ENCODE measurements around the gene GINS2.

GINS2 gene

DNA sequence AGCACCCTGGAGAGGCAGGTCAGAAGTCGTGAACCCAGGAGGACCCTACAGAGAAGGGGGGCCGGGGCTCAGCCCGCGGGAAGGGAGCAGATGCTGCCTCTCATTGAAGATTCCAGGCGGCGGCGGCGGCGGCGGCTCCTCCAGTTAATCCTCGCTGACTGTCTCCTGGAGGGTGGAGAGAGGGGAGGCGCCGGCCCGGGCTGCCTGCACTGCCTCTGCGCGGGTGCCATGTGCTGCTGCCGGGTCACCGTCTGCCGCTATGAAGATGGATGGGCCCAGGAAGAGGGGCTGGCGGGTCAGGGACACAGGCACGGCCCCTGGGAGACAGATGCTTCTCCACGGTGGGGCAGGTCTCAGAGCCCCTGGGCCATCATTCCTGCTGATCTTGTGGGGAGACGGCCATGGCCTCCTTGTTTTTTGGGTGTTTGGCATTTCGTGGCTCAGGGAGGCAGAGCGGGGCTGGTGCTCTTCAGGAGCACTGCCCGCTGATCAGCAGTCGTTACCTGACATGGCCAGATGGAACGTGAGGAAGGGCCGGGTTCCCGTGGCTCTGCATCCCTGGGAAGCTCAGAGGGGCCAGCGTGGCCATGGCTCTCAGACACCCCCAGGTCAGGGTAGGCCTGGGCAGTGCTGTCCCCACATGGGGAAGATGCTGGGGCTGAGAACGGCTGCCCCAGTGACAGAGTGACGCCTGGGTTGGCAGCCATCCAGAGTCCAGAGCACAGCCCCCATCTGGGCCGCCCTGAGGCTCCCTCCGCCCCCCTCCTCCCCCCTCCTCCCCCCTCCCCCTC lies 36.1 kb downstream of the GINS2 start:
- peak; percentile 43 for DNase-seq

- no peak for DNase-seq
These were observed 36.9 kb downstream of the GINS2 start for GRCh38 chr16:85651629-85652430.

- DNase-seq = peak; percentile 20
These were observed 37.7 kb downstream of the GINS2 start for GRCh38 chr16:85650844-85651628.

GRCh38 chr16:85650135-85650843 lies 38.5 kb downstream of the GINS2 start:
- DNase-seq = no peak

DNA sequence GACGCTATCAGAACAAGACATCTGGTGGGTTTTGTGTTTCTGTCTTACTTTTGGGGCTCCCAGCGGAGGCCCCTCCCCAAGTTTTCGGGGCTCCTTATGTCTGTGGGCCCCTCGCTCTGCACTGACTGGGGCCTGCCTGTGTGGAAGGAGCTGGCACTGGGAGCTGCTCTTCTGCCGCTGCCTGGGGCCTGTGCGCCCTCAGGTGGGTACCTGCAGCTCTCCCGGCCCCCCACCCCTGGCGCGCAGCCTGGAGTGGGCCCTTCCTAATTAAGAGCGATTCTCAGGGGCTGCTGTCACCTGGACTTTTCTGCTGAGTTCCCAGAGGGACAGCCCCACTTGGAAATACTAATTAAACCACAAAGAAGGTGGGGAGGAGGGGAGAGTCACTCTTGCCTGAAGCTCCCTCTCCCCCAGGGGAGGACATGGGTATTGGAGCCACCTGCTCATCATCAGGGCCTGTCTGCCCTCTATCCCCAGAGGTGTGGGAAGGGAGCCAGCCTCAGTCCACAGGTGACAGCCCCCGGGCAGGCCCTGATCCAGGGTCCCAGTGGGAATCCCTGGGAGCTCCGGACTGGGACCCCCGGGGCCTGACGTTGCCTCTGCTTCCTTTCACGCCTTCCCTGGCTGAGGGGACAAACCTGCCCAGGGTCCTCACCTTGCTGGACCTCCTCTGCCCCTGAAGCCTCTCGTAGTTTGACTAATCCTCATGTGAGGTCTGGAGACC lies 39.2 kb downstream of the GINS2 start:
- DNase-seq = no peak

GRCh38 chr16:85648805-85649204 lies 39.9 kb downstream of the GINS2 start:
- no peak for DNase-seq

DNA sequence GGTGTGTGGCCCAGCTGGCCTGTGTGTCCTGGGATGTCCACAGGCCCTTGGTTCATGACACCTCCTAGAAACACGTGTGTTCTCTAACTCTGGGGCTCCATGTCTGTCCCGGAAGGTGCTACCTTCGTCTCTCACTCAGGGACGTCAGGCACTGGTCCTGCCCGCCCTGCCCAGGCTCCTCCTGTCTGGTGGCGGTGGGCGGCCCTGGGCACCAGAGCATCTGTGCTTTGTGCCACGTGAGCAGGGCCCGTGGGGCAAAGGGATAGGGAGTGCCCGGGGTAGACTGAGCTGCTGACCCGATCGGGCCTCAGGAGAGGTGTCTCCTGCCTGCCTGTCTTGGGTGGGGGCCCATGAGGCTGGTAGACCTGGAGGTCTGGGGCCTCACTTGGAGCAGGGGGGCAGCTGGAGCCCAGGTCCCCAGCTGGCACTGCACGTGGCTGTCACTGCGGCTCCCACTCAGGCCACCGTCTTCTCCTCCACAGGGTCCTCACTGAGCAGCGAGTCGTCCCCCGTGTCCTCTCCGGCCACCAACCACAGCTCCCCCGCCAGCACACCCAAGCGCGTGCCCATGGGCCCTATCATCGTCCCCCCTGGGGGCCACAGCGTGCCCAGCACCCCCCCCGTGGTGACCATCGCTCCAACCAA lies 40.6 kb downstream of the GINS2 start:
- no peak for DNase-seq

DNA sequence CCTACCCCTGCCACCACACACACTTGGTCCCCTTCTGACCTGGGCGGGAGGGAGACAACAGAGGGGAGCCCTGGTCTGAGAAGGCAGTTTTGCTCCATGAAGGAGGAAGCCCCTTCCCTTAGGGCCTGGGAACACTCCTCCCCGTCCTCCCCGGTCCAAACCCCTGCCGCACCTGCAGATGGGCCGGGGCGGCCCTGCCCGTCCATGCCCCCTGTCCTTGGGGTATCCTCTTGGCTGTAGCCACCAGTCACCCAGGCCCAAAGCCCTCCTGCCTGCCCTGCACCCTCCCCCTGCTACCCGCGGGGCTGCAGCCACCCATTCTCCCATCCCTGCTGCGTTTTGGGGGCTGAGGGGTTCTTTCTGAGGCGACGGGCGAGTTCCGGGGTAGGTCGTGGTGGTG lies 41.8 kb downstream of the GINS2 start:
- no peak for DNase-seq

DNA sequence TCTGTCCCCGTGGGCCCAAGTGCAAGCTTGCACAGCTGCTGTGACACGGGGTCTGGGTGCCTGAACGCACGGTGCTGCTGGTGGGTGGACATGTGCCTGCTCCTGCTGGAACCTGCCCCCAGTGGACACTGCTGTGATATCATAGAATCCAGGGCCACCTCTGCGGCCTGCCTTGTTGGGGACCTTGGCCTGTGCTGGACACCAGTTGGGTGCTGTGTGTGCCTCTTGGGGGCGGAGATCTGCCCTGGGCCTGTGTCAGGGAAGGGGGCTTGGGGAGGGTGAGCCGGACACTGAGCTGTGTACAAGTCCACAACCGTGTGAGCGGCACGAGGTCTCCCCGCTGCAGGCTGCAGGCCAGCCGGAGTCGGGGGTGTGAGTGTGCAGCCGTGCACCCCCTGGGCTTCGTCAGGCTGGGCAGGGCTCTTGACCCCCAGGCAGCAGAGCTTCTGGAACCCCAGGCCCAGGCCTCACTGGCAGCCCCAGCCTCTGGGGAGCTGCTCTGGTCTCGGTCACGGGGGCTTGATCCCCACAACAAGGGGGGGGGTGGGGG lies 42.3 kb downstream of the GINS2 start:
- DNase-seq = no peak

- no peak for DNase-seq
These were observed 43.6 kb downstream of the GINS2 start for GRCh38 chr16:85645021-85645589.

DNA sequence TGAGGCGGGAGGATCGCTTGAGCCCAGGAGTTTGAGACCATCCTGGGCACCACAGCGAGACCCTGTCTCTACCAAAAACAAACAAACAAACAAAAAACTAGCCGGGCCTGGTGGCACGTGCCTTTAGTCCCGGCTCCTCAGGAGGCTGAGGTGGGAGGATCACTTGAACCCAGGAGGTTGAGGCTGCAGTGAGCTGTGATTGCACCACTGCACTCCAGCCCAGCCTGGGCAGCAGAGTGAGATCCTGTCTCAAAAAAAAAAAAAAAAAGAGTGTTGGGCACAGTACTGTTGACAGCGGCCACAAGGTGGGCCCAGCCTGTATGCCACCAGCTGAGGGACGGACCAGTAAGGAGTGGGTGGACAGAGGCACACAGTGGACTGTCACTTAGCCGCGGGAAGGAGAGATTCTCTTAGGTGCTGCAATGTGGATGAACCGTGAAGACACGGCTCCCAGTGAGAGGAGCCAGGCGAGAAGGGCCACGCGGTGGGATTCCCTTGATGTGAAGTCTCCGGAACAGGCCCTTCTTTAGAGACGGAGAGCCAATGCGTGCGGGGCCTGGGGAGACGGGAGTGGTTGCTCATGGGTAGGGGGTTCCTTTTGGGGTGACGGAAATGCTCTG lies 44.6 kb downstream of the GINS2 start:
- DNase-seq = no peak

- DNase-seq = no peak
These were observed 45.1 kb downstream of the GINS2 start for GRCh38 chr16:85643631-85644030.

DNA sequence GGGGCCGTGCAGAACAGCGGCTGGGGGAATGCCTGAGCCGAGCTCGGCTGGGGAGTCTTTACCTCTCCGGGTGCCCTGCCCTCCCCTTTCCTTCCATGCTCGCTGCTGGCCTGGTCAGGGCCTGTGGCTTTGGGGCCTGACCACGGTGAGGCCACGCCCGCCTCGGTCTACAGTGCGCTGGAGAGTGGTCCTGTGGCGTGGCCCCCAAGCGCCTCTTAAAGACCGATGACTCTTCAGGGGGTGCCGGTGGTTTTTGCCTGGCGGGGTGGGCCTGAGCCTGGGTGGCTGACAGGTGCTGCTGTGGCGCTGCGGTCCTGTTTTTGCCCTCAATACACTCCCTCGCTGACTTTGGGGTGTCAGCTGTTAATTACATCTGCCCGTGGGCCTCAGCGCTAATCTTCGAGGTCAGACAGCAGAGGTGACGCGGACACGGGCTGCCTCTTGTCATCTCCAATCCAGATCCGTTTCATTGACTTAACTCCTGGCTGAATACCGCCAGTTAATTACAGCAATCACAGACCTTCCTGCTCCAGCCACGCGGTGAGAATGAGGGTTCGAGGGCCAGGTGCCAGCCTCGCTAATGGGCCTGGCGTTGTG lies 45.9 kb downstream of the GINS2 start:
- DNase-seq = no peak

DNA sequence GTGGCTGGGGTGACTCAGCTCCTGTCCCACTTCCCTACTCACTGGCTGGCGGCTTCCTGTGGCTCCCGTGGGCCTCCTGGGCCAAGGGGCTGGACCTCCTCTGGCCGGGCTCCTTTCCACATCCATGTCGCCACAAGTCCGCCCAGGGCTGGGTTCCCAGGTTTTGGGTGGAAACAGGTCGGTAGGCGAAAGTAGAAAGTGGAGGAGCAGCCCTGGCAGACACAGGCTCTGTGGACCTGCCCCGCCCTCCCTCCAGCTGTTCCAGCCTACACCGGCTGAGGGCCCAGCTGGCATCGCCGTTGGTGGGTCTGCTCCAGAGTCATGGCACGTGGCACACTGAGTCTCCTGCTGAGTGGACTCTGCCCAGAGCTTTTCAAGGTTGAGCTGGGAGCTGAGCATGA lies 47.0 kb downstream of the GINS2 start:
- no peak for DNase-seq

- no peak for DNase-seq
These were observed 47.4 kb downstream of the GINS2 start for GRCh38 chr16:85641305-85641704.

DNA sequence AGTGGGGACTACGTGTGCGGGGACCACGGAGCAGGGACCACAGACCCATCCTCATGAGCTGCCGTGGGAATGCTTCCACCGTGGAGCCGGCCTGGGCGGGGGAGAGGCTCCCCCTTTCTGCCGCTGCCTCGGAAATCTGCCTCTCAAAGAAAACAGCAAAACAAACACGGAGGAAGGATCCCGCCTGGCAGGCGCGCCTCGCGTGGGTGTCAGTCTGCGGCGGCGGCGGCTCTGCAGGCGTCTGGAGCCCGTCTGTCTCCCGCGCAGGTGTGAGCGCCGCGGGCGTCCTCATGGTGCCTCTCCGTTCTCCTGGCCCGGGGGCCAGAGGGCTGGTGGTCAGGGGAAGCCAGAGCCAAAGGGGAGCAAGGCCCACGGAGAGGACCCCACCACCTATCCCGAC lies 48.2 kb downstream of the GINS2 start:
- no peak for DNase-seq

GRCh38 chr16:85640254-85640558 lies 48.5 kb downstream of the GINS2 start:
- no peak for DNase-seq

- peak; percentile 44 for DNase-seq
These were observed 49.1 kb downstream of the GINS2 start for GRCh38 chr16:85639529-85640253.

GRCh38 chr16:85638695-85639409 lies 49.9 kb downstream of the GINS2 start:
- no peak for DNase-seq

All from NCI-H774 (cell line).